ENCODE results near the gene SIGLEC8. TPM values are rescaled to one million over a fixed set of nuclear protein-coding genes. Genes with fewer than 3 reads are reported as not detected.
"Not testable (repeated sequence)": the region's sequence is repeated elsewhere in the genome, so short reads cannot be mapped to it uniquely, and the experiment has no call there.

SIGLEC8 gene
- total RNA-seq, 8 experiments from 2014 or later = 0.47 to 0.51 TPM; not detected in 6

DNA sequence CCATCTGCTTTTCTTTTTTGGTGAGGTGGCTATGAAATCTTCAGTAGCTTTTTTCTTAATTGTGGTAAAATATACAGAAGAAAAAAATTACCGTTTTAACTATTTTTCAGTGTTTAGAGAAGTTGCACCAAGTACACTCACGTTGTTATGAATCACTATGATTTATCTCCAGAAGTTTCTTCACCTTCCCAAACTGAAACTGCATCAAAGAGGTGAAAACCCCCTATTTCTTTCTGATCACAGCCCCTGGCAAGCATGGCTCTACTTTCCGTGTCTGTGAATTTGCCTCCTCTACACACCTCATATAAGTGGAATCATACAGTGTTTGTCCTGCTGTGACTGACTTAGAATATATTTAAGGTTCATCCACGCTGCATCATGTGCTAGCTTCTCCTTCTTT lies 25.2 kb downstream of the SIGLEC8 start:
- no peak for ATAC-seq (replicated peaks in 6 of 8)
- no peak overlapping the region for H3K4me3 ChIP-seq
- in situ Hi-C loops (cut with MboI; ENCODE audit: low pct_unique_long_range_greater_than_20kb in 2 of 9, low sequenced_read_pairs in 9 of 9, unreplicated experiment in 9 of 9) = no loop called here
- no peak overlapping the region for H3K27ac ChIP-seq
- no peaks in the 10 kb centered on the region for H3K4me1 ChIP-seq (replicated peaks in 1 of 2)
- WGBS, 10 experiments = 0 to 71% (median 36%) methylated on average over 1 to 4 of the region's 4 CpGs

GRCh38 chr19:51431124-51431523 lies 27.1 kb downstream of the SIGLEC8 start:
- in situ Hi-C loops (cut with MboI; ENCODE audit: low pct_unique_long_range_greater_than_20kb in 2 of 9, low sequenced_read_pairs in 9 of 9, unreplicated experiment in 9 of 9) = no loop called here
- H3K27ac ChIP-seq = no peak overlapping the region

DNA sequence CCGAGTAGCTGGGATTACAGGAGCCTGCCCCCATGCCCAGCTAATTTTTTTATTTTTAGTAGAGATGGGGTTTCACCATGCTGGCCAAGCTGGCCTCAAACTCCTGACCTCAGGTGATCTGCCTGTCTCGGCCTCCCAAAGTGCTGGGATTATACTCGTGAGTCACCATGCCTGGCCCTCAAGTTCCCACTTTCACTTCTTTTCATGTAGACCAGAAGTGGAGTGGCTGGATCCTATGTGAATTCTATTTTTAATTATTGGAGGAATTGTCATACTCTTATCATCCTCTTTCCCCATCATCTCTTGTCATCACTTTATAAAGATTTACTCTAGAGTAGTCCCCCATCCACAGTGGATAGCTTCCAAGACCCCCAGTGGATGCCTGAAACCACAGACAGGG lies 28.0 kb downstream of the SIGLEC8 start:
- Histone ChIP-seq H3K4me1 (replicated peaks in 1 of 2) (no peaks in the 10 kb centered on the region), H3K27ac (no peak overlapping the region), H3K4me3 (no peak overlapping the region)
- WGBS, 10 experiments = 20 to 39% (median 33%) methylated on average over 1 to 3 of the region's 3 CpGs; no CpG with 5 or more reads in 5 of the 10 experiments
- no peak for ATAC-seq (replicated peaks in 6 of 8)
- in situ Hi-C loops (cut with MboI; ENCODE audit: low pct_unique_long_range_greater_than_20kb in 2 of 9, low sequenced_read_pairs in 9 of 9, unreplicated experiment in 9 of 9) = no loop called here

More at GRCh38 chr19:51431124-51431523, 27.1 kb downstream of the SIGLEC8 start:
- H3K4me3 ChIP-seq = no peak overlapping the region
- 0 to 100% (median 53%) methylated on average over 1 to 3 of the region's 3 CpGs; no CpG with 5 or more reads in 1 of the 10 experiments for WGBS, 10 experiments
- H3K4me1 ChIP-seq (replicated peaks in 1 of 2) = no peaks in the 10 kb centered on the region
- ATAC-seq (replicated peaks in 6 of 8) = no peak

GRCh38 chr19:51427201-51427600 lies 31.1 kb downstream of the SIGLEC8 start:
- peak in 1 of 8 experiments; percentile 63 for ATAC-seq (replicated peaks in 6 of 8)
- H3K4me3 ChIP-seq = no peak overlapping the region
- H3K27ac ChIP-seq = no peak overlapping the region
- in situ Hi-C loops (cut with MboI; ENCODE audit: low pct_unique_long_range_greater_than_20kb in 2 of 9, low sequenced_read_pairs in 9 of 9, unreplicated experiment in 9 of 9) = no loop called here
- no peaks in the 10 kb centered on the region for H3K4me1 ChIP-seq (replicated peaks in 1 of 2)
- 0 to 67% (median 10%) methylated on average over 1 to 3 of the region's 3 CpGs; no CpG with 5 or more reads in 5 of the 10 experiments for WGBS, 10 experiments

DNA sequence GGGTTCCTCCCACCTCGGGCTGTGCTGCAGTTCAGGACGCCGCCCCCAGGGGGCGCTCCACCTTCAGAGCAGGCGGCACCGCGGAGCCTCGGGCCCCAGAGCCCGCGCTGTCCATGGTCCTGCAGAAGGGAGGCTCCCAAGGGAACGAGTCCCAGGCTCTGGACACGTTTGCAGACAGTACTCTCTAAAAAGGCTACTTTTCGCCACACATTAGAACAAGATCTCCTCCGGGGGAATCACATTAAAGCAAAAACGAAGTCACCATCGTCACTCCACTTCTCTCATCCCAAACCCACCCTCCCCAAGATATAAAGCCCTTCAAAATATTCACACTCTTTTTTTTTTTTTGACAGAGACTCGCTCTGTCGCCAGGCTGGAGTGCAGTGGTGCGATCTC lies 36.2 kb downstream of the SIGLEC8 start:
- in situ Hi-C loops (cut with MboI; ENCODE audit: low pct_unique_long_range_greater_than_20kb in 2 of 9, low sequenced_read_pairs in 9 of 9, unreplicated experiment in 9 of 9) = no loop called here
- Histone ChIP-seq H3K4me3 (peak overlapping the region in 1 of 5 donors; percentile 23), H3K4me1 (replicated peaks in 1 of 2) (no peaks in the 10 kb centered on the region), H3K27ac (no peak overlapping the region)
- ATAC-seq (replicated peaks in 6 of 8) = peak; percentile 73 to 98 (median 84)
- 0 to 27% (median 0%) methylated on average over 1 to 5 of the region's 19 CpGs; no CpG with 5 or more reads in 5 of the 10 experiments for WGBS, 10 experiments

DNA sequence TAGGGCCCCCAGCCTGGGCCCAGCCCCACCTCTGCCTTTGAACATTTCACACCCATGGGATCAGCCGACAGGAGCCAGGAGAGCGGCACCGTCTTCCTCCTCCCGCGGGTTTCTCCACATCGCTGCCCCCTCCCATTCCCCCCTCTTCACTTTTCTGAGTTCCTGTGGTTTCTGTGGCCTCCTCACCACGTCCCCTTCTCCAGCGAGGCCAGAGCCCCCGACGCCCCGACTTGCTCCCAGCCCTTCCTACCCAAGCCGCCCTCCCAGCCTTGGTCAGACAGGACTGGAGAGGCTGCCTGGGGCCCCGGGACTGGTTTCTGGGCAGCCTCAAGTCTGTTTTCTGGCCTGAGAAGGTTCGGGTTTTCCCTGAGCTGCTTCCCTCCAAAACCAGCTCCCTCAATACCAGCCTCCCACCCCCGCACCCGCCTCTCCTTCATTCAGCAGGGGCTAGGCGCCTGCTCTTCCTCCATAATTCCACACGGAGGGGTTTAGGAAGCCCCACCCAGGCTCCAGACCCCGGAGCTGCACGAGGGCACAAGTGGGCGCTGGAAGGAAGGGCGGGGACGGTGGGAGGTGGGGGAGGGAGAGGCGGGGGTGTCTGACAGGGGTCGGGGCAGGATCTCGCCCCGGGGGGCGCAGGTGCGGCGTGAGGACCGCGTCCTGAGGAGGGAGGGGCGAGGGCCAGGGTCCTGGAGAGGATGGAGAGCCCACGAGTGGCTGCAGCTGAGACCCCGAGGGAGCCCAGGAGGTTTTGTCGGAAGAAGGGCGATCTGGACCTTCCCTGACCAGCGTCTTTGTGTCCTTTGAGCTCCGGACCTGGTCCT lies 36.8 kb downstream of the SIGLEC8 start:
- Histone ChIP-seq H3K4me1 (replicated peaks in 1 of 2) (no peaks in the 10 kb centered on the region), H3K27ac (no peak overlapping the region), H3K4me3 (peak overlapping the region in 1 of 5 donors; percentile 23)
- peak in 4 of 8 experiments; percentile 6 to 33 (median 27) for ATAC-seq (replicated peaks in 6 of 8)
- WGBS, 10 experiments = 0% methylated on average over 5 of the region's 39 CpGs; no CpG with 5 or more reads in 9 of the 10 experiments
- in situ Hi-C loops (cut with MboI; ENCODE audit: low pct_unique_long_range_greater_than_20kb in 2 of 9, low sequenced_read_pairs in 9 of 9, unreplicated experiment in 9 of 9) = no loop called here

GRCh38 chr19:51420511-51420910 lies 37.7 kb downstream of the SIGLEC8 start:
- H3K4me1 ChIP-seq (replicated peaks in 1 of 2); H3K4me3 ChIP-seq; in situ Hi-C loops (cut with MboI; ENCODE audit: low pct_unique_long_range_greater_than_20kb in 2 of 9, low sequenced_read_pairs in 9 of 9, unreplicated experiment in 9 of 9); H3K27ac ChIP-seq; ATAC-seq (replicated peaks in 6 of 8): not testable (repeated sequence)
- WGBS, 10 experiments = 40 to 89% (median 66%) methylated on average over 1 to 9 of the region's 11 CpGs; no CpG with 5 or more reads in 2 of the 10 experiments

DNA sequence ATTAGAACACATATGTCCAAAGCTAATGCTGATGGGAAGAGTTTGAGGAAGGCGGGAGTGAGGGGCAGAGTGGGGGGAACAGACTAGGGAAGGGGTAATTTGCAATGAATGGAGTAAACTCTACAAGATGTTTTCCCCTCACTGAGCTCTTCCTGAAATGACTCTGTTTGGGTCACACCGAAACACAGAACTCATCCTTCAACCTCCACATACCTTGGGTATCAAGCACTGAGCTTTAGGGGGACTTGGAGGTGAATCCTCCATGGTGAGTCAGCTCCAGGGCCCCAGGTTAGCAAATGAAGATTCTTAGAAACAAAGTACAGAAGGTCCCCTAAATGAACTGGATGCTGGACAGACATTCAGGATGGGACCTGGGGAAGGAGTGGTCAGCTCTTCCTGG lies 39.5 kb downstream of the SIGLEC8 start:
- Histone ChIP-seq H3K4me3 (no peak overlapping the region), H3K4me1 (replicated peaks in 1 of 2) (no peaks in the 10 kb centered on the region), H3K27ac (no peak overlapping the region)
- in situ Hi-C loops (cut with MboI; ENCODE audit: low pct_unique_long_range_greater_than_20kb in 2 of 9, low sequenced_read_pairs in 9 of 9, unreplicated experiment in 9 of 9) = no loop called here
- 0 to 86% (median 61%) methylated on average over 1 to 2 of the region's 2 CpGs; no CpG with 5 or more reads in 5 of the 10 experiments for WGBS, 10 experiments
- no peak for ATAC-seq (replicated peaks in 6 of 8)

DNA sequence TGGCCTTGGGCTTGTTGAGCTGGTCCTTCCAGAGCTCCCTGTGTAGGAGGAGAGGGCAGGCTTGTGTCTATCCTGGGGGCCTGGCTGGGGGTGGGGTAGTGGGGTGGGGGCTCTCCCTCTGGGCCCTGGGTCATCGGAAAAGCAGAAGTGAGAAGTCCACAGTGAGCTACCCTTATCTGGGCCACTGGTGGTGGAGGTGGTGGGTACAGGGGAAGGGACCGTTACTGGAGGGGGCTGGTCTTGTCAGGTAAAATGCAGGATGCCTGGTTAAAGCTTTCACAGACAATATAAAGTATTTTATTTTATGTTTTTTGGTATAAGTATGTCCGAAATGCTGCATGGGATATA lies 40.5 kb downstream of the SIGLEC8 start:
- WGBS, 10 experiments = 25 to 83% (median 80%) methylated on average over 1 to 2 of the region's 3 CpGs; no CpG with 5 or more reads in 6 of the 10 experiments
- H3K27ac ChIP-seq = no peak overlapping the region
- no peak overlapping the region for H3K4me3 ChIP-seq
- H3K4me1 ChIP-seq (replicated peaks in 1 of 2) = no peaks in the 10 kb centered on the region
- ATAC-seq (replicated peaks in 6 of 8) = no peak
- in situ Hi-C loops (cut with MboI; ENCODE audit: low pct_unique_long_range_greater_than_20kb in 2 of 9, low sequenced_read_pairs in 9 of 9, unreplicated experiment in 9 of 9) = no loop called here

GRCh38 chr19:51417107-51417809 lies 41.0 kb downstream of the SIGLEC8 start, which contains the start of gene SIGLEC10:
SIGLEC10 (minus strand) TSS chr19:51417642; CDS start chr19:51417581, 61 bp downstream.
- H3K4me1 ChIP-seq (replicated peaks in 1 of 2) = no peaks in the 10 kb centered on the region
- H3K4me3 ChIP-seq = no peak within 1 kb of the TSS
- ATAC-seq (replicated peaks in 6 of 8) = no peak
- WGBS, 10 experiments = 33 to 90% (median 70%) methylated on average over 2 to 6 of the region's 21 CpGs; no CpG with 5 or more reads in 5 of the 10 experiments
- in situ Hi-C loops (cut with MboI; ENCODE audit: low pct_unique_long_range_greater_than_20kb in 2 of 9, low sequenced_read_pairs in 9 of 9, unreplicated experiment in 9 of 9) = no loop called here
- no peak within 1 kb of the TSS for H3K27ac ChIP-seq

DNA sequence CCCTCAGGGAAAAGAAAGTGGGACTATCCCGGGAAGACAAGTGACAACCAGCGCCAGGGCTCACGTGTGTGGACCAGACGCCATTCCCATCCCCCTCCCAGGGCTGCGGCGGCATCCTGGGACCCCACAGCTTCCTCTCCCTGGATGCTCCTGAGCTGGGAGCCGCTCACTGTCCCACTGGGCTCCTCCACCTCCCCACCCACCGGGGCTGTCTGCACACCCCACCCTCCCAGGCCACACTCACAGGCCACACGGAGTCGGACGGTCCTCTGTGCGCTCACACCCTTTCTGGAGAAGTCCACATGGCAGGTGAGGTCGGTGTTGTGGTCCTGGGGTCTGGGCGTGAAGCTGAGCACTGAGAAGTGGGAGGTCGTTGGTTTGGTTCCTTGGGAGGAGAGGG lies 41.8 kb downstream of the SIGLEC8 start:
- WGBS, 10 experiments = 46 to 100% (median 73%) methylated on average over 2 to 5 of the region's 15 CpGs; no CpG with 5 or more reads in 5 of the 10 experiments
- H3K4me3 ChIP-seq; H3K27ac ChIP-seq; ATAC-seq (replicated peaks in 6 of 8); H3K4me1 ChIP-seq (replicated peaks in 1 of 2); in situ Hi-C loops (cut with MboI; ENCODE audit: low pct_unique_long_range_greater_than_20kb in 2 of 9, low sequenced_read_pairs in 9 of 9, unreplicated experiment in 9 of 9): not testable (repeated sequence)

DNA sequence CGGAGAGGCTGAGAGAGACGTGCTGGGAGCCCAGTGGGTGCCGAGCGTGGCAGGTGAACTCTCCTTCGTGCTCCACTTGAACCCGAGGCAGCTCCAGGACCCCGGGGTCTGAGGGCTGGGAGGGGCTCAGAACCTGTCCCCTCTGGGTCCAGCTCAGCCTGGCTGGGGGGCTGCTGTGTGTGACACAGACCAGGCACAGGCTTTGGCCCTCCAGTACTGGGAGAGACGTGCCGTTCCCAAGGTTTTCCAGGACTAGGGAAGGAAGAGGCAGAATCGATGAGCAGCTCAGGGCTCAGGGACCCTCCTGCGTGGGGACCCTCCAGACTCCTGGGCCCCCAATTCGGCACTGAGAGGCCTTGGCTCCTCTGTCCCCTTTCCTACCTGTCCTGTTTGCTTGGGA lies 43.1 kb downstream of the SIGLEC8 start:
- no peak for ATAC-seq (replicated peaks in 6 of 8)
- Histone ChIP-seq H3K27ac (no peak overlapping the region), H3K4me3 (no peak overlapping the region), H3K4me1 (replicated peaks in 1 of 2) (no peaks in the 10 kb centered on the region)
- 100% methylated on average over 1 of the region's 12 CpGs; no CpG with 5 or more reads in 9 of the 10 experiments for WGBS, 10 experiments
- in situ Hi-C loops (cut with MboI; ENCODE audit: low pct_unique_long_range_greater_than_20kb in 2 of 9, low sequenced_read_pairs in 9 of 9, unreplicated experiment in 9 of 9) = no loop called here
